Astrocyte (in vitro differentiated cells and primary cell): ENCODE measurements around the gene MPP1.

ENCODE experiments used
- EZH2 ChIP-seq: IDR thresholded peaks from 2 replicates; pipeline ENCODE4 v1.6.1; 2012; ENCODE audit warnings: mild to moderate bottlenecking, low read length, inconsistent platforms; ENCODE audit not compliant: insufficient read depth
- TF ChIP-seq, protein P1 (sequence below): IDR thresholded peaks from 2 replicates; pipeline ENCODE4 v1.5.1; 2011; ENCODE audit warnings: low read depth, mild to moderate bottlenecking, inconsistent platforms, low read length, moderate library complexity; ENCODE audit not compliant: insufficient read depth

DNA sequence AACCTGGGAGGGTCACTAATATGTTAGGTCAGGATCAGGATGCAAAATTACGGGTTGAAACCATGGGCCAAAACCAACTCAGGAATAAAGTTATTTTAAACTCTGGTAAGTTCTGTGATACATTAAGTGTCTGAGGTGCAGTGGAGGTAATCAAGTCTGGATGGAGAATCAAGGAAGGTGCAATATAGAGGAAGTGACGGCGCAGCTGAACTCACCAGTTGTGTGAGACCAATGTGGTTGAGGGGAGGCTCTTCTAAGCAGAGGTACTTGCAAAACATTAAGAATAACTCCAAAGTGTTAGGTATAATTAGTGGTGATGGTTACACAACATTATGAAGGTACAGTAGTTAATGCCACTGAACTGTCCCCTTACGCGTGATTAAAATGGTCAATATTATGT lies 74.1 kb downstream of the MPP1 start:
- no peak for TF ChIP-seq EZH2
- TF ChIP-seq, protein P1, sequence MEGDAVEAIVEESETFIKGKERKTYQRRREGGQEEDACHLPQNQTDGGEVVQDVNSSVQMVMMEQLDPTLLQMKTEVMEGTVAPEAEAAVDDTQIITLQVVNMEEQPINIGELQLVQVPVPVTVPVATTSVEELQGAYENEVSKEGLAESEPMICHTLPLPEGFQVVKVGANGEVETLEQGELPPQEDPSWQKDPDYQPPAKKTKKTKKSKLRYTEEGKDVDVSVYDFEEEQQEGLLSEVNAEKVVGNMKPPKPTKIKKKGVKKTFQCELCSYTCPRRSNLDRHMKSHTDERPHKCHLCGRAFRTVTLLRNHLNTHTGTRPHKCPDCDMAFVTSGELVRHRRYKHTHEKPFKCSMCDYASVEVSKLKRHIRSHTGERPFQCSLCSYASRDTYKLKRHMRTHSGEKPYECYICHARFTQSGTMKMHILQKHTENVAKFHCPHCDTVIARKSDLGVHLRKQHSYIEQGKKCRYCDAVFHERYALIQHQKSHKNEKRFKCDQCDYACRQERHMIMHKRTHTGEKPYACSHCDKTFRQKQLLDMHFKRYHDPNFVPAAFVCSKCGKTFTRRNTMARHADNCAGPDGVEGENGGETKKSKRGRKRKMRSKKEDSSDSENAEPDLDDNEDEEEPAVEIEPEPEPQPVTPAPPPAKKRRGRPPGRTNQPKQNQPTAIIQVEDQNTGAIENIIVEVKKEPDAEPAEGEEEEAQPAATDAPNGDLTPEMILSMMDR: no peak
